ENCODE measurements around the gene ATP6V1E1.
"Not testable (repeated sequence)": the region's sequence is repeated elsewhere in the genome, so short reads cannot be mapped to it uniquely, and the experiment has no call there.

The ATP6V1E1 gene

GRCh38 chr22:17581056-17581455 is 47.5 kb downstream of the ATP6V1E1 start:
- DNase-seq (ENCODE audit: low spot score), result no peak

DNA sequence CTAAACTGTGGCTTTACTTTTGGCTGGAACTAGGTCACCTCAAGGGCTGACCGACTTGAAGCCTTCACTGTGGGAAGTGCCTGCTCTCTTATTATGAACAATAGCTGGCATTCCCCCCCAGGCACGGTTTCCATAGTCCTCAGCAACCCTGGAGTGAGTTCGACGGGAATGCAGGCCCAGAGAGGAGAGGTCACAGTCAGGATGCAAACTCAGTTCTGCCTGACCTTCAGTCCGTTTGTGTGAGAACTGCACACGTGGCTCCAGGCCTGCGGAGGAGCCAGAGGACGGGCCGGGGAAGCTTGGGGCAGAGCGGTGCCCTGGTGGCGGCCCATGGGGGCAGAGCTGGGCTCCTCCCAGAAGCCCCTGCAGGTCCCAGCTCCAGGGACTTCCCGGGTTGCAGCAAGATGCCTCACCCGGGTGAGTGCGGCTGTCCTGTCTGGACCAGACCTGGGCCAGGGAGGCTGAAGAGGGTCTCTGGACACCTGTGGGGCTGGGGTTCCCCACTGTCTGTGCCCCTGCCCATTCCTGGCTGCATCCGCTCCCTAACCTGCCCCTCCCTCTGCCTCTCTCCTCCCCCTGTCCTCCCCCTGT is 48.0 kb downstream of the ATP6V1E1 start:
- DNase-seq (ENCODE audit: low spot score), result no peak

GRCh38 chr22:17579535-17579981 is 49.0 kb downstream of the ATP6V1E1 start:
- DNase-seq (ENCODE audit: low spot score), result no peak

DNA sequence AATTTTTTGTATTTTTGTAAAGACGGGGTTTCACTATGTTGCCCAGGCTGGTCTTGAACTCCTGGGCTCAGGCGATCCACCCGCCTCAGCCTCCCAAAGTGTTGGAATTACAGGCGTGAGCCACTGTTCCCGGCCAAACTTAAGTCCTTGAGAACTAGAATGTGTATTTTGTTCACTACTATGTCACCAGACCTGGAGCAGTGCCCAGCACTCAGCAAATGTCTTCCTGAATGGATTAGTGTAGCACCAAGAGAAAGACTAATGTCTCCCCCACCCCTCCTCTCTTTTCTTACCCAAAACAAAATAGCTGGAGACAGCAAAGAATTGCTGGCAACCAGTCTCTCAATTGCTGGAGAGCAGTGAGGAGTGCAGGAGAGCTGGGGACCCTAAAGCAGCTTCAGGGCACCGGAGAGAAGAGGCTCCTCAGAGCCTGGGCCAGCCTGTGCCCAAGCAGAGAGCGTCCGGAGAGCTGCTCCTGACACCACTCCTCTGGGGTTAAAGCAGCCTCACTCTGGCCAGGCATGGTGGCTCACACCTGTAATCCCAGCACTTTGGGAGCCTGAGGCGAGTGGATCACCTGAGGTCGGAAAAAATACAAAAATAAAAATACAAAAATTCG is 50.3 kb downstream of the ATP6V1E1 start:
- no peak for DNase-seq (ENCODE audit: low spot score)

DNA sequence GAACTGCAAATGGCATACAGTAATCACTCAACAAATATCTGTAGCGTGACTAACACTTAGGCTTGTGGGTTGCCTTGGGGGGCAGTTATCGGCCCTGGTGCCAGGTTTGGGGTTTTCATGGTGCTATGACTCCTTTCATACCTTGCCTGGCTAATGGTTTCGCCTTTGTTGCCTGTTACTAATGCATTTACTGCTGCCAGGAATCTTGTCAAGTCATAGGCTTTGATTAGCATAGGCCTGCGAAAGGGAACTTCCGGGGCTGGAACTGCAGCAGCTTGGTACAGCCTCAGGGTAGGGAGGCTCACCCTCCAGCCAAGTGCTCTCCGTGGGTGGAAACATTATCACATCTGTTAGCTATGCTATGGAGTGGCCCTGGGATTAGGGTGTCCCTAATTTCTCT is 52.1 kb downstream of the ATP6V1E1 start:
- DNase-seq (ENCODE audit: low spot score), result no peak

GRCh38 chr22:17575681-17576080 is 52.9 kb downstream of the ATP6V1E1 start:
- DNase-seq (ENCODE audit: low spot score), result no peak

- no peak for DNase-seq (ENCODE audit: low spot score)
Measured at GRCh38 chr22:17575151-17575550, 53.4 kb downstream of the ATP6V1E1 start.

DNA sequence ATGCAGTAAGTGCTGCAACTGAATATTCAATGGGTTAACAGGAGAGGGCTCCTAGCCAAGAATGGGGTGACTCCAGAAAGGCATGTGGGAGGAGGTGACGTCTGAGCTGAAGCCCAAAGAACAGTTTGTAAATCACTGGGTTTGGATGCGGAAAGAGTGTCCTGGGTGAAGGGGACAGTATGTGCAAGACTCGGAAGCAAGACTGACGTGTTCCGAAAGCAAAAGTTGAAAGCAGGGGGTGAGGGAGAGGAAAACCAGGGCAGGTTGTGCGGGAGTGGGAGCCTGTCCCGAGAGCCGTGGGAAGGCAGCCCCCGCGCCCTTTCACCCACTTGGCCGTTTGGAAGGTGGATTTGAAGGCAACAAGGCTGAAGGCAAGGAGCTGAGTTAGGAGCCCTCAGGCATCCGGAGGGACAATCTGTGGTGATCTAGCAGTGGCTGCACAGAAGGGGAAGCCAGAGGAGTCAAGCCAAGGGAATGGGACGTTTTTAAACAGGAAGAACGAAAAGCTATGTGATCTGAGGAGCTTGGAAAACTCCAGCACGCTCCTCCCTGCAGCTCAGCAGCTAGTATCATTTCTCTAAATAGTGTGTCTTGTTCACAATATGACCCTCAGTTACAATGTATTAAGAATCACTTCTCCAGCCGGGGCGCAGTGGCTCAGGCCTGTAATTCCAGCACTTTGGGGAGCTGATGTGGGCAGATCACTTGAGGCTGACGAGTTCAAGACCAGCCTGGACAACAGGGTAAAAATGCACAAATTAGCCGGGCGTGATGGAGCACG is 57.5 kb downstream of the ATP6V1E1 start:
- peak; percentile 68 for DNase-seq (ENCODE audit: low spot score)

DNA sequence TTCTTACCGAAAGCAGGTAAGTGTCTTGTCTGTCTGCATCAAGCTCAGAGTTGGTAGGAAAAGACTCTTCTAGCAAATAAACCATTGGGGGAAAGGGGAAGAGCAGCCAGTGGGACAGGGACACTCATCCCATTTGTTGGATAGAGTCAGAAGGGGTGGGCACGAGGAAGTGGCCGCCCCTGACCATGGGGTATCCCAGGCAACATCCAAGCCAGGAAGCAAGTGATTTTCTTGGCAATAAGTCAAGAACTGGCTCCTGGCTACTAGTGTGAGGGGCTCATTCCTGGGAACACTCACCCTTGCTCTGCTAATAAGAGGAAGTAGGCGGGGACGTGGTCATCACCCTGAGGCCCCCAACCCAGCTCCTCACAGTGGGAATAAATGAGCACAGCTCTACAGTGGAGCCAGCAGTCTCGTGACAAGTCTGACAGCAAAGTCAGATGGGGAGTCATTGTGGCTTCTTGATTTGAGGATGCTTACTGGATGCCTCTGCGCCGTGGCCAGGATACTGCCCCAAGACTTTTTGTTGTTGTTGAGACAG is 58.5 kb downstream of the ATP6V1E1 start:
- peak; percentile 44 for DNase-seq (ENCODE audit: low spot score)

GRCh38 chr22:17566776-17567175 is 61.8 kb downstream of the ATP6V1E1 start:
- DNase-seq (ENCODE audit: low spot score), result no peak

DNA sequence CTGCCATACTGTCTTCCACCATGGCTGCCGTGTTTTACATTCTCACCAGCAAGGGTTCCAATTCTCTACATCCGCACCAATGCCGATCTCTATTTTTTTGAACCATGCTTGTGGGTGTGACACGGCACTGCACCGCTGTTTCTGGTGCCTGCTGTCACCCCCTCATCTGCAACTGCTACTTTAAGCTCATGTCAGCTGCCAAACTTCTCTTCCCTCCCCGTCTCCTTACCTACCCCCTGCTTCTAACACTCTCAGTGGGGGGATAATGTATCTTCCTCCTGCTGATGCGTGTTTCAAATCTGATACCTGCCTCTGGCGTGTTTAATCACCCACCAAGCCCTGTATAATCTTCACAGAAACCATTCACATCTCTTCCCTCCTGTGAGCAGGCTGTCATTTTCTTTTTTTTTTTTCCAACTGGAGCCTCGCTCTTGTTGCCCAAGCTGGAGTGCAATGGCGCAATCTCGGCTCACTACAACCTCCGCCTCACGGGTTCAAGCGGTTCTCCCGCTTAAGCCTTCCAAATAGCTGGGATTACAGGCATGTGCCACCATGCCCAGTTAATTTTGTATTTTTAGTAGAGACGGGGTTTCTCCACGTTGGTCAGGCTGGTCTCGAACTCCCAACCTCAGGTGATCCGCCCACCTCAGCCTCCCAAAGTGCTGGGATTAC is 62.4 kb downstream of the ATP6V1E1 start:
- DNase-seq (ENCODE audit: low spot score), result not testable (repeated sequence)

GRCh38 chr22:17563936-17564391 is 64.6 kb downstream of the ATP6V1E1 start:
- peak; percentile 46 for DNase-seq (ENCODE audit: low spot score)

DNA sequence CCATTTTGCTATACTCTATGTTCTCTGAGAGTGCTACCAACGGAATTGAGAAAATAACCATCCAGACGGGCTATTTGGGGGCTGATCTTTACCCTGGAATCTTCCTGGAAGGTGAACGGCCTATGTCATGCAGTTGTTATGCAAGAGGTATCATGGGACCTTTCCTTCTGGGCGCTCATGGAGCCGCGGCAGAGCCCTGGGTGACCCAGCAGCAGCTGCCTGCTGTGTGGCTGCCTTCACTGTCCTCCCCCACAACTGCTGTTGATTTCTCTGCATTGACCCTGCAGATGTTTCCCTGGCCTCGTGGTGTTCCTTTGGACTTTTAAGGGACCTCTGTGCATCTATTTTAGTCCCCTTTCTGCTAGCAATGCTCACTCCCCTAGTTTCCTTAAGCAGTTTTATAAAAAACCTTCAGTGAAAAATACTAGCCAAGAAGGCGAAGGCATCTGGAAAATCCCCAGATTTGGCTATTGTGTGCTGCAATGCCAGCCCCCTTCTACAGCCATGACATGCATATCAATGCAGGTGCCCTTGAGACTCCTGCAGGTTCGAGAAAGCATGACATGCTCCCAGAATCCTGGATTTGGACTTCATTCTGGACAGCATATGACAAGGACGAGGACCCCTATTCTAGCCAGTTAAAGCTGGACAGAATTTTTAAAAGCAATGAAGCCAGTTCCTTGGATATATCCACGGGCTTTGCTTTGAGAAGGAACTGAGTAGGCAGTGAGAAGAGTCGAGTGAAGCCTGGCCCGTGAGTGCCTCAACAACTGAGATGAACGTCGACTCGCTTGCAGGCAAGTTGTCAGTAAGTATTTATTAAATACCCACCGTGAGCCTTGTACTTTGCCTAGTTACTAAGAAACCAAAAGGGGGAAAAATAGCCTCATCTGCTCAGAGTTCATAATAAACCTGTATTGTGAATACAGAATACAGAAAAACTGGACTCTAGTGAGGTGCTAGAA is 65.4 kb downstream of the ATP6V1E1 start, which contains the start of gene SLC25A18:
Gene SLC25A18 (plus strand): TSS at position 593 of the 965 bp plus-strand sequence. CDS start 16,447 bp downstream, outside the sequence.
- DNase-seq (ENCODE audit: low spot score), result peak; percentile 26

GRCh38 chr22:17559188-17559587 is 69.4 kb downstream of the ATP6V1E1 start:
- DNase-seq (ENCODE audit: low spot score), result no peak

DNA sequence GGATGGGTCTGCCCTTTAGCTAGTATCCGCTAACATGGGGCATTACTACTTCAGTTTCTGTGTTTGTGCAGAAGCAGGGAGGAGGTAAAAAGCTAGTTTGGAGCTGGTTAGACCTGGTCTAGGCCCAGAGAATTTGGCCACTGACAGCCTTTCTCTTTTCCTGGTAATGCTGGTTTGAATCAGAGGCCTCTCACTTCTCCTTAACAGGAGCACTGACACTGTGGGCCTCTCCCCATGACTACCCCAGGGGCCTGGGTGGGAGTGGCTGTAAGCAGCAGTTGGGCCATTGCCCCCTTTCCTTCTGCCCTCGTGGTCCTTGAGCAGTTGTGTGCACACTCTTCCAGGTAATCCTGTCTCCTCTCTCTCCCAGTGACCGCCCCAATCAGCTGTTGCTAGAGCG is 73.7 kb downstream of the ATP6V1E1 start:
- no peak for DNase-seq (ENCODE audit: low spot score)

- DNase-seq (ENCODE audit: low spot score), result no peak
Measured at GRCh38 chr22:17552737-17553136, 75.8 kb downstream of the ATP6V1E1 start.

- DNase-seq (ENCODE audit: low spot score), result no peak
Measured at GRCh38 chr22:17549655-17550054, 78.9 kb downstream of the ATP6V1E1 start.

- no peak for DNase-seq (ENCODE audit: low spot score)
Measured at GRCh38 chr22:17549183-17549582, 79.4 kb downstream of the ATP6V1E1 start.

GRCh38 chr22:17548756-17549035 is 79.9 kb downstream of the ATP6V1E1 start:
- no peak for DNase-seq (ENCODE audit: low spot score)

- DNase-seq (ENCODE audit: low spot score), result no peak
Measured at GRCh38 chr22:17548010-17548755, 80.4 kb downstream of the ATP6V1E1 start.
